A673 (cell line): Measurements from ENCODE around the gene MUC12. TPM values are rescaled to one million over a fixed set of nuclear protein-coding genes. Genes with fewer than 3 reads are reported as not detected.
A peak's percentile ranks its signal among the peaks of the same experiment; 100 is the strongest.

Experiments used
- BruUV-seq: library from RNA; stranded (reverse); fragments of 400-500 nt; replicated peaks from 2 replicates; lab custom pipeline; 2021; lab: Mats Ljungman, UMichigan
- CTCF ChIA-PET: fragments of 300-600 bp; sonication (Branson Sonifier 250); formaldehyde crosslinking; loops from one replicate; lab custom pipeline; 2022; ENCODE audit warnings: antibody characterized with exemption; lab: Charles Lee
- POLR2A ChIA-PET: fragments of 300-600 bp; sonication (Branson Sonifier 250); formaldehyde crosslinking; loops from one replicate; lab custom pipeline; 2022; ENCODE audit warnings: antibody characterized with exemption; ENCODE audit not compliant: low non-redundant PET; lab: Charles Lee
- DNase-seq: peaks from one replicate; pipeline ENCODE4 v3.0.0-alpha.2; 2015; ENCODE audit warnings: low spot score
- H3K27ac ChIP-seq: fragments of 200-600 bp; sonication (generic); 2 replicates; pipeline ENCODE4 v1.5.1; 2016; ENCODE audit warnings: mixed run types, low read depth, mild to moderate bottlenecking, mixed read lengths, antibody characterized with exemption, low read length; ENCODE audit not compliant: poor library complexity, severe bottlenecking
- H3K27me3 ChIP-seq: fragments of 200-600 bp; sonication (generic); replicated peaks from 2 replicates; pipeline ENCODE4 v1.6.1; 2017; ENCODE audit warnings: mixed run types, low read depth, mild to moderate bottlenecking, mixed read lengths, antibody characterized with exemption, low read length; ENCODE audit not compliant: insufficient read depth, poor library complexity
- H3K36me3 ChIP-seq: fragments of 200-600 bp; sonication (generic); 2 replicates; pipeline ENCODE4 v1.6.1; 2016; ENCODE audit warnings: mixed run types, mild to moderate bottlenecking, mixed read lengths, antibody characterized with exemption, low read length; ENCODE audit not compliant: insufficient read depth, poor library complexity, severe bottlenecking
- H3K4me1 ChIP-seq: fragments of 200-600 bp; sonication (generic); 2 replicates; pipeline ENCODE4 v1.6.1; 2017; ENCODE audit warnings: mixed run types, mild to moderate bottlenecking, mixed read lengths, antibody characterized with exemption, low read length; ENCODE audit not compliant: insufficient read depth, poor library complexity, severe bottlenecking
- H3K4me3 ChIP-seq: fragments of 200-600 bp; sonication (generic); 2 replicates; pipeline ENCODE4 v1.5.1; 2016; ENCODE audit warnings: low read depth, mixed run types, mild to moderate bottlenecking, mixed read lengths, low read length; ENCODE audit not compliant: poor library complexity, severe bottlenecking
- H3K9me3 ChIP-seq: fragments of 200-600 bp; sonication (generic); 2 replicates; pipeline ENCODE4 v1.6.1; 2016; ENCODE audit warnings: mixed run types, low read depth, mild to moderate bottlenecking, mixed read lengths, antibody characterized with exemption, low read length; ENCODE audit not compliant: poor library complexity, severe bottlenecking
- EZH2 ChIP-seq: fragments of 200-600 bp; sonication (generic); IDR thresholded peaks from 2 replicates; pipeline ENCODE4 v1.6.1; 2017; ENCODE audit warnings: borderline replicate concordance, low read depth, mild to moderate bottlenecking, mixed read lengths, antibody characterized with exemption, low read length; ENCODE audit not compliant: poor library complexity, severe bottlenecking
- intact Hi-C: fragments of 100-400 bp; cut with micrococcal nuclease; formaldehyde crosslinking; loops from one replicate; pipeline ENCODE4 v1.10.0; 2022; ENCODE audit not compliant: unreplicated experiment
- total RNA-seq: library from RNA; stranded (reverse); gene quantifications from 2 replicates; pipeline ENCODE4 v1.2.3, GENCODE V29; 2021
- TF ChIP-seq, protein P1 (sequence below): fragments of 300-800, 200-600 bp; sonication (generic); conservative IDR thresholded peaks from 2 replicates; pipeline ENCODE4 v1.5.1; 2017; ENCODE audit warnings: low read depth, mild to moderate bottlenecking, antibody characterized with exemption, low read length, moderate library complexity, mixed read lengths

The MUC12 gene
- total RNA-seq, 1 experiment from 2014 or later: 0.67 TPM

GRCh38 chr7:100942045-100942774 is 27.2 kb upstream of the MUC12 start:
- no peak for DNase-seq
- Histone ChIP-seq H3K36me3 (no peaks in the 10 kb centered on the region), H3K27ac (no peak overlapping the region), H3K9me3 (no peaks in the 10 kb centered on the region), H3K27me3 (no peaks in the 10 kb centered on the region), H3K4me3 (peak overlapping the region; percentile 6), H3K4me1 (peaks cover 4% of the 10 kb centered on the region)
- no TSS peak for BruUV-seq
- ChIA-PET CTCF (no interaction called here), POLR2A (no interaction called here)
- intact Hi-C loops: no loop called here
- no peak for TF ChIP-seq EZH2
- TF ChIP-seq, protein P1, sequence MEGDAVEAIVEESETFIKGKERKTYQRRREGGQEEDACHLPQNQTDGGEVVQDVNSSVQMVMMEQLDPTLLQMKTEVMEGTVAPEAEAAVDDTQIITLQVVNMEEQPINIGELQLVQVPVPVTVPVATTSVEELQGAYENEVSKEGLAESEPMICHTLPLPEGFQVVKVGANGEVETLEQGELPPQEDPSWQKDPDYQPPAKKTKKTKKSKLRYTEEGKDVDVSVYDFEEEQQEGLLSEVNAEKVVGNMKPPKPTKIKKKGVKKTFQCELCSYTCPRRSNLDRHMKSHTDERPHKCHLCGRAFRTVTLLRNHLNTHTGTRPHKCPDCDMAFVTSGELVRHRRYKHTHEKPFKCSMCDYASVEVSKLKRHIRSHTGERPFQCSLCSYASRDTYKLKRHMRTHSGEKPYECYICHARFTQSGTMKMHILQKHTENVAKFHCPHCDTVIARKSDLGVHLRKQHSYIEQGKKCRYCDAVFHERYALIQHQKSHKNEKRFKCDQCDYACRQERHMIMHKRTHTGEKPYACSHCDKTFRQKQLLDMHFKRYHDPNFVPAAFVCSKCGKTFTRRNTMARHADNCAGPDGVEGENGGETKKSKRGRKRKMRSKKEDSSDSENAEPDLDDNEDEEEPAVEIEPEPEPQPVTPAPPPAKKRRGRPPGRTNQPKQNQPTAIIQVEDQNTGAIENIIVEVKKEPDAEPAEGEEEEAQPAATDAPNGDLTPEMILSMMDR: no peak

DNA sequence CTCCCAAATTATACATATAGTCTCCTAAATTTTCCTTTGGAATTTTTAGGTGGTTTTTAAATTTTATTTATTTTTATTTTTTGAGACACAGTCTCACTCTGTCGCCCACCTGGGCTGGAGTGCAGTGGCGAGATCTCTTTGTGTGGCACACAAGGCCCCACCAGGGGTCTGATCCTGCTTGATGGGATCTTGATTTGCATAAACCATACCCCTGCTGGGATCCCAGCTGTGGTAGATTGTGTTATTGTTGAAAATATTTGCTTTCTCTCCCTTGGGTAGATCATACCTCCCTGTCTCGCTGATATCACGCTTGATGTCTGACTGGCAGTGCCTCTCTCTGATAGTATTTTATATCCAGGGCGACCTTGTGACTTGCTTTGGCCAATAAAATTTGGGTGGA is 25.7 kb upstream of the MUC12 start:
- Histone ChIP-seq H3K27me3 (no peaks in the 10 kb centered on the region), H3K4me3 (no peak overlapping the region), H3K27ac (no peak overlapping the region), H3K9me3 (no peaks in the 10 kb centered on the region), H3K36me3 (no peaks in the 10 kb centered on the region), H3K4me1 (peaks cover 4% of the 10 kb centered on the region)
- CTCF ChIA-PET: interaction anchor here (0.6 kb wide), 1 partner anchor 151 kb away, joined by 10 read pairs; no protein-coding TSS in a partner anchor
- BruUV-seq: no TSS peak
- TF ChIP-seq, protein P1: no peak
- TF ChIP-seq EZH2: no peak
- POLR2A ChIA-PET: no interaction called here
- intact Hi-C loops: no loop called here
- no peak for DNase-seq

DNA sequence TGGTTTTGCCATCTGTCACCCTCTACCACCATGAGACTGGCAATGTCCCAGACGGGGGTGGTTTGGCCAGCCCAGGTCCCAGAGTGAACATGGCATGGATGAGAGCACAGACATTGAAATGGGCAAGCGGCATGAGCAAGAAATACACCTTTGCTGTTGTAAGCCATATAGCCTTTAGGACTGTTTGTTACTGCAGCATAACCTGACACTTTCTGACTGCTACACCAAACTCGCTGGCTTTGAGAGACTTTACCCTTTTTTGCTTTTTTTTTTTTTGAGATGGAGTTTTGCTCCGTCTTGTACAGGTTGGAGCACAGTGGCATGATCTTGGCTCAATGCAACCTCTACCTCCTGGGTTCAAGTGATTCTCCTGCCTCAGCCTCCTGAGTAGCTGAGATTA is 25.2 kb upstream of the MUC12 start:
- TF ChIP-seq, protein P1: no peak
- TF ChIP-seq EZH2: no peak
- no peaks in the 10 kb centered on the region for H3K36me3 ChIP-seq
- H3K9me3 ChIP-seq: no peaks in the 10 kb centered on the region
- no peak overlapping the region for H3K27ac ChIP-seq
- no peak overlapping the region for H3K4me3 ChIP-seq
- ChIA-PET CTCF (no interaction called here), POLR2A (no interaction called here)
- no peaks in the 10 kb centered on the region for H3K27me3 ChIP-seq
- no peak for DNase-seq
- intact Hi-C loops: no loop called here
- BruUV-seq: no TSS peak
- peaks cover 4% of the 10 kb centered on the region for H3K4me1 ChIP-seq
